OCI-LY1 (cell line): ENCODE results near the gene CDH4.

Experiments used
- H2AFZ ChIP-seq: fragments of 200-600 bp; sonication (generic), shearing (Covaris generic); 2 replicates; pipeline ENCODE4 v1.6.0; 2014; ENCODE audit warnings: antibody characterized with exemption, mild to moderate bottlenecking, low read length
- H3F3A ChIP-seq: fragments of 200-600 bp; sonication (generic), shearing (Covaris generic); 2 replicates; pipeline ENCODE4 v1.6.0; 2014; ENCODE audit warnings: mild to moderate bottlenecking, antibody characterized with exemption, low read length, moderate library complexity; ENCODE audit not compliant: insufficient read depth
- H3K27ac ChIP-seq: fragments of 200-600 bp; sonication (generic); 2 replicates; pipeline ENCODE4 v1.5.1; 2014; ENCODE audit warnings: low read length, mixed run types, mild to moderate bottlenecking, low read depth; ENCODE audit not compliant: poor library complexity, severe bottlenecking
- H3K27me3 ChIP-seq: fragments of 200-600 bp; sonication (generic); 2 replicates; pipeline ENCODE4 v1.6.0; 2014; ENCODE audit warnings: antibody characterized with exemption, mild to moderate bottlenecking, low read length, moderate library complexity; ENCODE audit not compliant: insufficient read depth
- H3K36me3 ChIP-seq: fragments of 200-600 bp; sonication (generic); 2 replicates; pipeline ENCODE4 v1.6.1; 2014; ENCODE audit warnings: mild to moderate bottlenecking, antibody characterized with exemption, low read length, moderate library complexity, mixed read lengths; ENCODE audit not compliant: insufficient read depth
- H3K4me1 ChIP-seq: fragments of 200-600 bp; sonication (generic); 2 replicates; pipeline ENCODE4 v1.5.1; 2014; ENCODE audit warnings: mild to moderate bottlenecking, low read length, moderate library complexity; ENCODE audit not compliant: insufficient read depth, severe bottlenecking
- H3K4me2 ChIP-seq: fragments of 200-600 bp; sonication (generic), shearing (Covaris generic); 2 replicates; pipeline ENCODE4 v1.6.1; 2014; ENCODE audit warnings: low read length
- H3K4me3 ChIP-seq: fragments of 200-600 bp; sonication (generic); 2 replicates; pipeline ENCODE4 v1.5.1; 2014; ENCODE audit warnings: low read length, low read depth, mild to moderate bottlenecking, mixed read lengths; ENCODE audit not compliant: poor library complexity, severe bottlenecking
- H3K79me2 ChIP-seq: fragments of 200-600 bp; shearing (Covaris generic); 2 replicates; pipeline ENCODE4 v1.6.1; 2016; ENCODE audit warnings: mixed run types, low read length, mixed read lengths; ENCODE audit not compliant: insufficient read depth
- H3K9ac ChIP-seq: fragments of 200-600 bp; sonication (generic), shearing (Covaris generic); 2 replicates; pipeline ENCODE4 v1.6.1; 2014; ENCODE audit warnings: mild to moderate bottlenecking, low read length, mixed read lengths
- H3K9me2 ChIP-seq: fragments of 200-600 bp; sonication (generic), shearing (Covaris generic); 2 replicates; pipeline ENCODE4 v1.6.1; 2014; ENCODE audit warnings: low read depth, mild to moderate bottlenecking, low read length, mixed read lengths
- H3K9me3 ChIP-seq: fragments of 200-600 bp; shearing (Covaris generic); 2 replicates; pipeline ENCODE4 v1.6.1; 2014; ENCODE audit warnings: low read length, mixed read lengths
- H4K20me1 ChIP-seq: fragments of 200-600 bp; sonication (generic), shearing (Covaris generic); 2 replicates; pipeline ENCODE4 v1.6.0; 2016; ENCODE audit warnings: mild to moderate bottlenecking, low read length; ENCODE audit not compliant: insufficient read depth
- CTCF ChIP-seq: fragments of 200-600 bp; sonication (generic), shearing (Covaris generic); IDR thresholded peaks from 2 replicates; pipeline ENCODE4 v1.5.1; 2017; ENCODE audit warnings: mild to moderate bottlenecking, antibody characterized with exemption, low read length, moderate library complexity, mixed read lengths
- EZH2 ChIP-seq: fragments of 200-600 bp; sonication (generic), shearing (Covaris generic); IDR thresholded peaks from 2 replicates; pipeline ENCODE4 v1.8.0; 2017; ENCODE audit warnings: borderline replicate concordance, mixed run types, mild to moderate bottlenecking, antibody characterized with exemption, low read length, moderate library complexity, mixed read lengths

Gene CDH4

DNA sequence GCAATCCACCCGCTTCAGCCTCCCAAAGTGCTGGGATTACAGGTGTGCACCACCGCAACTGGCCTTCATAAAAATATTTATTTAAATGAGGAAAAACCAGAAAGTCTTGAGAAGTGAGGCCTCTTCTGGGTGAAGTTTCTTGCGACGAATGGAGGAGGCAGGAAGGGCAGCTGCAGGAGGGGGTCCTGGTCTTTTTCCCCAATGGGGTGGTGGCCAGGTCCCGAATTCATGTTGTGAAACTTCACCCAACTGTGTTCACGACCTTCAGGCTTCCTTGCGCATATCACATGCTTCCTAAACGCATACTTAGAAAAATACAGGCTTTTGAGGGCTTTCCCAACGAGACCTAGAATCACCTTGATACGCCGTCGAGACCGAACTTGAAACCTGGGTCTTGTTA is 145.1 kb downstream of the CDH4 start:
- Histone ChIP-seq H3F3A (no peaks in the 10 kb centered on the region), H3K9me3 (no peaks in the 10 kb centered on the region), H3K36me3 (no peaks in the 10 kb centered on the region), H3K4me2 (no peak overlapping the region), H3K9me2 (no peaks in the 10 kb centered on the region), H4K20me1 (no peaks in the 10 kb centered on the region), H2AFZ (no peak overlapping the region), H3K27me3 (no peaks in the 10 kb centered on the region), H3K4me1 (no peaks in the 10 kb centered on the region), H3K4me3 (no peak overlapping the region), H3K9ac (no peak overlapping the region), H3K27ac (no peak overlapping the region), H3K79me2 (no peaks in the 10 kb centered on the region)
- no peak for TF ChIP-seq CTCF
- no peak for TF ChIP-seq EZH2

DNA sequence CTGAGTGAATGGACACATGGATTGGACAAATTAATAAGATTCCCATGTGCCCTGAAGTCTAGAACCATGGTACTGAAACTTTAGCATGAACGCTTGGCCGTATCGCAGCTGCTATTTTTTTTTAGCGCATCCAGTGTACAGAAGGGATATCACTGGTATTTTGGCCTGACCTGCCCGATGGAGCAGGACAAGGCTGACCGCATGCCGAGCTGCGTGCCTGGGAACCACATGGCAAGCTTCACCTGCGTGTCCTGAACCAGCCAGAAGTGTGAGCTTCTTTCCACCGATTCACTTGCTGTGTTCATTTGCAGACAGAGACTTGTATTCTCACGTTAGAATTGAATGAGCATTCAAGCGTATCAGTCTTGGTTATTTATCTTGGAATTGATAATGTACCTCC is 145.7 kb downstream of the CDH4 start:
- no peak for TF ChIP-seq CTCF
- TF ChIP-seq EZH2, result no peak
- H3K4me1 ChIP-seq, result no peaks in the 10 kb centered on the region
- H2AFZ ChIP-seq, result no peak overlapping the region
- no peak overlapping the region for H3K27ac ChIP-seq
- no peaks in the 10 kb centered on the region for H3K36me3 ChIP-seq
- H3F3A ChIP-seq, result no peaks in the 10 kb centered on the region
- H3K4me3 ChIP-seq, result no peak overlapping the region
- H3K79me2 ChIP-seq, result no peaks in the 10 kb centered on the region
- H3K4me2 ChIP-seq, result no peak overlapping the region
- no peak overlapping the region for H3K9ac ChIP-seq
- H3K9me2 ChIP-seq, result no peaks in the 10 kb centered on the region
- no peaks in the 10 kb centered on the region for H4K20me1 ChIP-seq
- H3K9me3 ChIP-seq, result no peaks in the 10 kb centered on the region
- no peaks in the 10 kb centered on the region for H3K27me3 ChIP-seq

DNA sequence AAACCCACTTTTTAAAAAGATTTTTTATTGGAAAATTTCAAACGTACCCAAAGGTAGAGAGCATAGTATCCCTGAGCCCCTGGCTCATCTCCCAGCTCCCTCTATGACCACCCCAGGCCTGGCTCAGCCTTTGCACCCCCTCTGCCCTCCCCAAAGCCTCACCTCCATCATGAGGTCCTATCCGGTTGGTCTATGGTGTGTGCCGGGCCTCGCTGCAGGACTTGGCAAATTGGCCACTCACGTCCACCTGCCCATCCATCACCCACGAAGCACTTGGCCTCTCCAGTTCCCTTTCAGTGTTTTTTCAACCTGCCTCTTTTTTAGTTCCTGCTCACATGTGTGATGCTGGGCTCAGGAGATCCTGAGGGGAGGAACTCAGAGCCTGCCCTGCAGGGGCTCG is 147.4 kb downstream of the CDH4 start:
- no peak overlapping the region for H3K9ac ChIP-seq
- no peak overlapping the region for H3K4me2 ChIP-seq
- H3K36me3 ChIP-seq, result no peaks in the 10 kb centered on the region
- H3K27me3 ChIP-seq, result no peaks in the 10 kb centered on the region
- no peak overlapping the region for H2AFZ ChIP-seq
- H3K4me3 ChIP-seq, result no peak overlapping the region
- TF ChIP-seq EZH2 (no peak), CTCF (no peak)
- H3K4me1 ChIP-seq, result no peaks in the 10 kb centered on the region
- H4K20me1 ChIP-seq, result no peaks in the 10 kb centered on the region
- H3K27ac ChIP-seq, result no peak overlapping the region
- no peaks in the 10 kb centered on the region for H3K79me2 ChIP-seq
- H3K9me2 ChIP-seq, result no peaks in the 10 kb centered on the region
- H3F3A ChIP-seq, result no peaks in the 10 kb centered on the region
- H3K9me3 ChIP-seq, result no peaks in the 10 kb centered on the region
